ENCODE results near the gene TMEM165. TPM values are rescaled to one million over a fixed set of nuclear protein-coding genes. Genes with fewer than 3 reads are reported as not detected.

Gene TMEM165
- total and polyA plus RNA-seq, 9 of the 15 experiments (the other 6 are each of a cell fraction or from before 2014, with no cell fraction given) = 21.3 to 145 (median 96.8) TPM

GRCh38 chr4:55424791-55425190 is 29.0 kb downstream of the TMEM165 start:
- H3K27me3 ChIP-seq (ENCODE audit: control insufficient read depth in 2 of 2, insufficient read depth in 2 of 2, low read length in 2 of 2) = no peaks in the 10 kb centered on the region
- ATAC-seq (no peak), DNase-seq (ENCODE audit: extremely low read depth in 1 of 4, low spot score in 3 of 4) (no peak), FAIRE-seq (no peak)
- H2AFZ ChIP-seq (ENCODE audit: low read depth, low read length) = no peak overlapping the region
- no peak overlapping the region for H3K4me3 ChIP-seq
- no peak overlapping the region for H3K4me2 ChIP-seq (ENCODE audit: insufficient read depth, low read length)
- no peaks in the 10 kb centered on the region for H3K9me3 ChIP-seq (replicated peaks; ENCODE audit: control insufficient read depth, insufficient read depth, low read depth, low read length)
- intact Hi-C loops (cut with micrococcal nuclease) (no loop called here), in situ Hi-C loops (cut with MboI) (no loop called here)
- no peak overlapping the region for H3K27ac ChIP-seq (ENCODE audit: extremely low read depth, low read depth, low read length)
- no TSS peak for BruUV-seq (replicated peaks)
- peaks cover 93% of the 10 kb centered on the region for H3K36me3 ChIP-seq (ENCODE audit: control insufficient read depth, insufficient read depth, low read length)
- CTCF ChIA-PET (ENCODE audit: low intra/inter-chr PET ratio) = no interaction called here
- POLR2A ChIA-PET = interaction anchor here (1.0 kb wide), 1 partner anchor 386 kb away, joined by 3 read pairs; no protein-coding TSS in a partner anchor
- H4K20me1 ChIP-seq (replicated peaks; ENCODE audit: control insufficient read depth, insufficient read depth, low read length) = no peaks in the 10 kb centered on the region
- TF ChIP-seq POLR3A (IDR thresholded peaks at IDR 0.05; ENCODE audit: borderline replicate concordance, extremely low read depth, insufficient read depth, insufficient read length) = no peak
- TF ChIP-seq SMAD4 (CRISPR knock-in tag; conservative IDR thresholded peaks at IDR 0.05) = no peak
- TF ChIP-seq ZNF217 (CRISPR knock-in tag; IDR thresholded peaks at IDR 0.05) = no peak
- no peak for TF ChIP-seq PTRF (tag; IDR thresholded peaks at IDR 0.05)
- TF ChIP-seq RCOR1 (IDR thresholded peaks at IDR 0.05; ENCODE audit: borderline replicate concordance in 1 of 2, low read depth in 2 of 2, low read length in 2 of 2) = no peak
- no peak for TF ChIP-seq DPF2 (IDR thresholded peaks at IDR 0.05)
- no peaks in the 10 kb centered on the region for H3K4me1 ChIP-seq (replicated peaks in 1 of 2; ENCODE audit: control insufficient read depth in 2 of 2, insufficient read depth in 2 of 2, low read length in 2 of 2)
- WGBS (ENCODE audit: insufficient coverage, low coverage, missing lambda C conversion rate) = 93% methylated on average over 3 of the region's 3 CpGs
- no peak overlapping the region for H3K9ac ChIP-seq (ENCODE audit: insufficient read depth in 1 of 2, low read depth in 2 of 2, low read length in 2 of 2)
- H3K79me2 ChIP-seq (ENCODE audit: control insufficient read depth, insufficient read depth, low read length) = peaks cover 3% of the 10 kb centered on the region; the same call in 1 of the 3 replicates
- H3K9me1 ChIP-seq (ENCODE audit: control insufficient read depth, insufficient read depth, low read length) = no peaks in the 10 kb centered on the region
